ENCODE results near the gene CKM.

DNA sequence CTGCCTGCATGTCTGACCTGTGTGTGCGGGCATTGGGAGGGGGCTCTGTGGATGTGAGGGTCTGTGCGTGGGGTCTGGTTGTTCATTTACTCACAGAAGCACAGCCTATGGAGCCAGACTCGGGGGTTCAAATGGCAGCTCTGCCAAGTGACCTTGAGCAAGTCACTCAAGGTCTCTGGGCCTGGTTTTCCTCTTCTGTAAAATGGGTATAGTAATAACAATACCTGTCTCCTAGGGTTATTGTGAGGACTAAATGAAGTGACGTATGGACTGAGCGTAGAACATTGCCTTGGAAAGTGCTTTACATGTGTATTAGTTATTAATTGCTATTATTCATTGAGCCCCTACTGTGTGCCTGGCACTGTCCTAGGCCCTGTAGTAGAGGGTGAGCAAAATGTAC, 24.4 kb downstream of the CKM start:
- no peak for TF ChIP-seq POLR2AphosphoS5 (IDR thresholded peaks at IDR 0.05; ENCODE audit: insufficient read depth in 1 of 2, low read depth in 1 of 2)
- TF ChIP-seq, protein P1, sequence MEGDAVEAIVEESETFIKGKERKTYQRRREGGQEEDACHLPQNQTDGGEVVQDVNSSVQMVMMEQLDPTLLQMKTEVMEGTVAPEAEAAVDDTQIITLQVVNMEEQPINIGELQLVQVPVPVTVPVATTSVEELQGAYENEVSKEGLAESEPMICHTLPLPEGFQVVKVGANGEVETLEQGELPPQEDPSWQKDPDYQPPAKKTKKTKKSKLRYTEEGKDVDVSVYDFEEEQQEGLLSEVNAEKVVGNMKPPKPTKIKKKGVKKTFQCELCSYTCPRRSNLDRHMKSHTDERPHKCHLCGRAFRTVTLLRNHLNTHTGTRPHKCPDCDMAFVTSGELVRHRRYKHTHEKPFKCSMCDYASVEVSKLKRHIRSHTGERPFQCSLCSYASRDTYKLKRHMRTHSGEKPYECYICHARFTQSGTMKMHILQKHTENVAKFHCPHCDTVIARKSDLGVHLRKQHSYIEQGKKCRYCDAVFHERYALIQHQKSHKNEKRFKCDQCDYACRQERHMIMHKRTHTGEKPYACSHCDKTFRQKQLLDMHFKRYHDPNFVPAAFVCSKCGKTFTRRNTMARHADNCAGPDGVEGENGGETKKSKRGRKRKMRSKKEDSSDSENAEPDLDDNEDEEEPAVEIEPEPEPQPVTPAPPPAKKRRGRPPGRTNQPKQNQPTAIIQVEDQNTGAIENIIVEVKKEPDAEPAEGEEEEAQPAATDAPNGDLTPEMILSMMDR (IDR thresholded peaks at IDR 0.05), result no peak

All from vagina (tissue), 2 donors.